Liver (tissue), 9 donors: ENCODE measurements around the gene SLC12A3. TPM values are rescaled to one million over a fixed set of nuclear protein-coding genes. Genes with fewer than 3 reads are reported as not detected.

Experiments
- DNase-seq: peaks from one replicate; pipeline ENCODE4 v3.0.0-alpha.2; 2017; ENCODE audit warnings: low spot score
- H3K27ac ChIP-seq, 2 donors: one replicate each; pipeline ENCODE4 v1.7.0; 2013; ENCODE audit warnings: inconsistent platforms in 2 of 2, low read length in 2 of 2, control low read depth in 1 of 2, low read depth in 1 of 2, mild to moderate bottlenecking in 1 of 2
- H3K27me3 ChIP-seq, 4 donors: one replicate each; pipeline versions ENCODE4 v1.6.1 to v1.7.0; 2013; ENCODE audit warnings: low read length in 3 of 4, inconsistent platforms in 1 of 4, mild to moderate bottlenecking in 1 of 4, moderate library complexity in 1 of 4; ENCODE audit not compliant: control insufficient read depth in 4 of 4, insufficient read depth in 4 of 4
- H3K36me3 ChIP-seq, 4 donors: one replicate each; pipeline versions ENCODE4 v1.6.1 to v1.7.0; 2013; ENCODE audit warnings: low read length in 3 of 4, mild to moderate bottlenecking in 3 of 4, low read depth in 1 of 4, moderate library complexity in 1 of 4; ENCODE audit not compliant: control insufficient read depth in 4 of 4, insufficient read depth in 3 of 4
- H3K4me1 ChIP-seq, 4 donors: one replicate each; pipeline versions ENCODE4 v1.6.1 to v1.7.0; 2013; ENCODE audit warnings: low read length in 3 of 4, mild to moderate bottlenecking in 3 of 4, moderate library complexity in 1 of 4; ENCODE audit not compliant: control insufficient read depth in 4 of 4, insufficient read depth in 4 of 4
- H3K4me3 ChIP-seq, 3 donors: one replicate each; pipeline versions ENCODE4 v1.6.1 to v1.7.0; 2013; ENCODE audit warnings: low read length in 3 of 3, control low read depth in 1 of 3, low read depth in 1 of 3, mild to moderate bottlenecking in 1 of 3
- H3K9ac ChIP-seq, 2 donors: one replicate each; pipeline ENCODE4 v1.7.0; 2013; ENCODE audit warnings: low read length in 2 of 2, mild to moderate bottlenecking in 2 of 2, moderate library complexity in 2 of 2, control low read depth in 1 of 2, low read depth in 1 of 2
- H3K9me3 ChIP-seq, 4 donors: one replicate each; pipeline versions ENCODE4 v1.6.1 to v1.7.0; 2013; ENCODE audit warnings: low read length in 3 of 4; ENCODE audit not compliant: control insufficient read depth in 4 of 4
- CTCF ChIP-seq: fragments of 150-350 bp; IDR thresholded peaks from 2 replicates; pipeline ENCODE4 v1.5.1; 2017; ENCODE audit warnings: improper control_type of control experiment, low read depth, low read length; ENCODE audit not compliant: missing input control
- EGR1 ChIP-seq, 2 donors: IDR thresholded peaks; 2 replicates each; pipeline ENCODE4 v1.6.1; 2016 to 2018; ENCODE audit warnings: antibody characterized with exemption in 2 of 2, low read depth in 2 of 2
- FOXA1 ChIP-seq: IDR thresholded peaks from 2 replicates; pipeline ENCODE4 v1.6.1; 2016; ENCODE audit warnings: antibody characterized with exemption
- FOXA2 ChIP-seq: IDR thresholded peaks from 2 replicates; pipeline ENCODE4 v1.6.1; 2016; ENCODE audit warnings: antibody characterized with exemption
- GABPA ChIP-seq, 2 donors: IDR thresholded peaks in 1 of 2; conservative IDR thresholded peaks in 1 of 2; 2 replicates each; pipeline ENCODE4 v1.6.1; 2016; ENCODE audit warnings: antibody characterized with exemption in 2 of 2, mild to moderate bottlenecking in 1 of 2, moderate library complexity in 1 of 2
- HNF4A ChIP-seq, 2 donors: conservative IDR thresholded peaks; 2 replicates each; pipeline ENCODE4 v1.6.1; 2016; ENCODE audit warnings: antibody characterized with exemption in 2 of 2, mild to moderate bottlenecking in 2 of 2
- HNF4G ChIP-seq: IDR thresholded peaks from 2 replicates; pipeline ENCODE4 v1.6.1; 2016; ENCODE audit warnings: antibody characterized with exemption
- JUND ChIP-seq, 2 donors: IDR thresholded peaks; 2 replicates each; pipeline ENCODE4 v1.6.1; 2016; ENCODE audit warnings: antibody characterized with exemption in 2 of 2
- NR2F2 ChIP-seq: IDR thresholded peaks from 2 replicates; pipeline ENCODE4 v1.6.1; 2016; ENCODE audit warnings: antibody characterized with exemption
- RAD21 ChIP-seq, 2 donors: IDR thresholded peaks; 2 replicates each; pipeline ENCODE4 v1.6.1; 2016; ENCODE audit warnings: antibody characterized with exemption in 2 of 2, mild to moderate bottlenecking in 2 of 2
- RXRA ChIP-seq, 2 donors: IDR thresholded peaks; 2 replicates each; pipeline ENCODE4 v1.6.1; 2017 to 2018; ENCODE audit warnings: antibody characterized with exemption in 2 of 2, mild to moderate bottlenecking in 1 of 2
- SP1 ChIP-seq: IDR thresholded peaks from 2 replicates; pipeline ENCODE4 v1.6.1; 2018; ENCODE audit warnings: antibody characterized with exemption, mild to moderate bottlenecking
- TAF1 ChIP-seq: conservative IDR thresholded peaks from 2 replicates; pipeline ENCODE4 v1.6.1; 2016; ENCODE audit warnings: antibody characterized with exemption, mild to moderate bottlenecking
- YY1 ChIP-seq: IDR thresholded peaks from 2 replicates; pipeline ENCODE4 v1.6.1; 2016; ENCODE audit warnings: antibody characterized with exemption, mild to moderate bottlenecking
- ZBTB33 ChIP-seq: IDR thresholded peaks from 2 replicates; pipeline ENCODE4 v1.6.1; 2016; ENCODE audit warnings: antibody characterized with exemption
- WGBS: extraction: QIAGEN DNeasy Blood & Tissue Kit; methylation state at CpG from one replicate; pipeline ENCODE4 v1.1.7; 2013; 5-methylcytosine and 5-hydroxymethylcytosine counted together
- polyA plus RNA-seq, 2 donors: library from polyadenylated mRNA; stranded (reverse) in 1 of 2; unstranded in 1 of 2; fragments of 200-250 nt in 1 of 2; fragments of >200 nt in 1 of 2; fragmentation: Nextera tagmentation in 1 of 2; extraction: Ambion mirVana in 1 of 2; gene quantifications; one replicate each; pipeline versions ENCODE4 v1.2.1 to v1.2.3, GENCODE V29; 2013 to 2015
- total RNA-seq, 2 donors: library from RNA; depleted of rRNA; stranded (reverse); fragments of >200 nt; gene quantifications; one replicate each; pipeline ENCODE4 v1.2.3, GENCODE V29; 2014
- TF ChIP-seq, protein P1 (sequence below): IDR thresholded peaks from 2 replicates; pipeline ENCODE4 v1.6.1; 2016; ENCODE audit warnings: antibody characterized with exemption
- TF ChIP-seq, protein P2 (sequence below): IDR thresholded peaks from 2 replicates; pipeline ENCODE4 v1.6.1; 2016; ENCODE audit warnings: antibody characterized with exemption, mild to moderate bottlenecking
- TF ChIP-seq, protein P3 (sequence below): IDR thresholded peaks from 2 replicates; pipeline ENCODE4 v1.6.1; 2016; ENCODE audit warnings: antibody characterized with exemption
- donor health status: healthy.
- donor health status: healthy.
- donor health status: healthy.
- donor health status: healthy.
- donor health status: healthy.

SLC12A3 gene
- total and polyA plus RNA-seq, 4 donors: 0.09 TPM; not detected in 3

DNA sequence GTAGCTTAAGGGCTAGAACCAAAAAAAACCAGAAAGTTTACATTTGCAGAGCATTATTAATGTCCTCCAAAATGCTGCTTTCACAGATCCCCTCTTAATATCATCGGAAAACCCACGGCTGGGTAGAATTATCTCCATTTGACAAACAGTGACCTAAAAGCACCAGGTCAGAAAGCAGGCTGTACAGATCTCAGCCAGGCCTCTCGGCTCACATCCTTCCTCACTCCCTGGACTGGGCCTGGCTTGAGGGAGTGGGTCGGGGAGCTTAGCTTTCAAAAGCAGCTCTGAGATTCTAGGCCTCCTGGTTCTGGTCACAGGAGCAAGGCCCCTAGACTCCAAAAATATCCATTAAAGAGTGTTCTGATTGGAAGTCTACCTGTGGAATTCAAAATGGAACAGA, 9.1 kb upstream of the SLC12A3 start:
- Histone ChIP-seq H3K9ac (no peak overlapping the region), H3K36me3 (no peaks in the 10 kb centered on the region), H3K4me1 (peaks cover 0 to 6% (median 3%) of the 10 kb centered on the region in 4 donors), H3K27me3 (no peaks in the 10 kb centered on the region), H3K9me3 (no peaks in the 10 kb centered on the region), H3K4me3 (no peak overlapping the region), H3K27ac (no peak overlapping the region)
- DNase-seq: no peak
- 79% methylated on average over 4 of the region's 4 CpGs for WGBS
- TF ChIP-seq FOXA1 (no peak), HNF4A (conservative IDR thresholded peaks at IDR 0.05) (no peak), TAF1 (no peak), YY1 (no peak), SP1 (no peak), EGR1 (IDR thresholded peaks at IDR 0.05; ENCODE audit: low read depth in 2 of 2) (no peak), CTCF (no peak), FOXA2 (no peak), ZBTB33 (no peak), NR2F2 (no peak)
- TF ChIP-seq, protein P1, sequence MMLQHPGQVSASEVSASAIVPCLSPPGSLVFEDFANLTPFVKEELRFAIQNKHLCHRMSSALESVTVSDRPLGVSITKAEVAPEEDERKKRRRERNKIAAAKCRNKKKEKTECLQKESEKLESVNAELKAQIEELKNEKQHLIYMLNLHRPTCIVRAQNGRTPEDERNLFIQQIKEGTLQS: no peak

DNA sequence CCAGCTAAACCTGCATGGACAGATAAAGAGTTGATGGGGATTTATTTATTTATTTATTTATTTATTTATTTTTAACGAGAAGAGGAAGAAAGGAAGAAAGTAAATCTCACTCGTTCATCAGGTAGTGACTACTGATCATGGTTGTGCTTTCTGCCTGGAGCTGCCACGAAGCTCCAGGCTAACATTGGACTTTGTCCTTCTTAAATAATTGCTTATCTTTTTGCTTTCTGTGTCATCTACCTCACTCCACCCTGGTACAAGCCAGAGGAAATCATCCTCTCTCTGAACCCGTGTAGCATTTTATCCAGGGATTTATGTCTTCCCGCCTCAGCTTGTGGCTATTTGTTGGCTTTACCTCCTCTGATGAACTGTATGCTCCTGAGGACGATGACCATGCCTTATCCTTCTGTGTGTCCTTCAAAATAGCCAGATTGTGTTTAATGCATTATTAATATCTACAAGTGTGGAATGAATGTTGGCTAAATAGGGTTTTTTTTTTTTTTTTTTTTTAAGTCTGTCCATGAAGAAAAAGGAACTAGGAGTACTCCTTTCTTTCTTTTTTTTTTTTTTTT, 8.0 kb upstream of the SLC12A3 start:
- no peak overlapping the region for H3K4me3 ChIP-seq
- H3K27me3 ChIP-seq: no peaks in the 10 kb centered on the region
- peaks cover 0 to 6% (median 3%) of the 10 kb centered on the region in 4 donors for H3K4me1 ChIP-seq
- H3K36me3 ChIP-seq: no peaks in the 10 kb centered on the region
- no peak for DNase-seq
- TF ChIP-seq NR2F2 (no peak), HNF4A (conservative IDR thresholded peaks at IDR 0.05) (peak; percentile 83 to 85), EGR1 (IDR thresholded peaks at IDR 0.05; ENCODE audit: low read depth in 2 of 2) (no peak), FOXA2 (no peak), SP1 (peak; percentile 52), FOXA1 (no peak), GABPA (IDR thresholded peaks at IDR 0.05 in 1 of 2, conservative IDR thresholded peaks at IDR 0.05 in 1 of 2) (no peak), CTCF (no peak), JUND (IDR thresholded peaks at IDR 0.05) (peak in 1 of 2 donors; percentile 22), TAF1 (no peak), RXRA (IDR thresholded peaks at IDR 0.05) (peak; percentile 51 to 68), ZBTB33 (no peak), RAD21 (IDR thresholded peaks at IDR 0.05) (peak in 1 of 2 donors; percentile 12), HNF4G (peak; percentile 69)
- TF ChIP-seq, protein P1: no peak
- TF ChIP-seq, protein P2, sequence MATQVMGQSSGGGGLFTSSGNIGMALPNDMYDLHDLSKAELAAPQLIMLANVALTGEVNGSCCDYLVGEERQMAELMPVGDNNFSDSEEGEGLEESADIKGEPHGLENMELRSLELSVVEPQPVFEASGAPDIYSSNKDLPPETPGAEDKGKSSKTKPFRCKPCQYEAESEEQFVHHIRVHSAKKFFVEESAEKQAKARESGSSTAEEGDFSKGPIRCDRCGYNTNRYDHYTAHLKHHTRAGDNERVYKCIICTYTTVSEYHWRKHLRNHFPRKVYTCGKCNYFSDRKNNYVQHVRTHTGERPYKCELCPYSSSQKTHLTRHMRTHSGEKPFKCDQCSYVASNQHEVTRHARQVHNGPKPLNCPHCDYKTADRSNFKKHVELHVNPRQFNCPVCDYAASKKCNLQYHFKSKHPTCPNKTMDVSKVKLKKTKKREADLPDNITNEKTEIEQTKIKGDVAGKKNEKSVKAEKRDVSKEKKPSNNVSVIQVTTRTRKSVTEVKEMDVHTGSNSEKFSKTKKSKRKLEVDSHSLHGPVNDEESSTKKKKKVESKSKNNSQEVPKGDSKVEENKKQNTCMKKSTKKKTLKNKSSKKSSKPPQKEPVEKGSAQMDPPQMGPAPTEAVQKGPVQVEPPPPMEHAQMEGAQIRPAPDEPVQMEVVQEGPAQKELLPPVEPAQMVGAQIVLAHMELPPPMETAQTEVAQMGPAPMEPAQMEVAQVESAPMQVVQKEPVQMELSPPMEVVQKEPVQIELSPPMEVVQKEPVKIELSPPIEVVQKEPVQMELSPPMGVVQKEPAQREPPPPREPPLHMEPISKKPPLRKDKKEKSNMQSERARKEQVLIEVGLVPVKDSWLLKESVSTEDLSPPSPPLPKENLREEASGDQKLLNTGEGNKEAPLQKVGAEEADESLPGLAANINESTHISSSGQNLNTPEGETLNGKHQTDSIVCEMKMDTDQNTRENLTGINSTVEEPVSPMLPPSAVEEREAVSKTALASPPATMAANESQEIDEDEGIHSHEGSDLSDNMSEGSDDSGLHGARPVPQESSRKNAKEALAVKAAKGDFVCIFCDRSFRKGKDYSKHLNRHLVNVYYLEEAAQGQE: no peak
- TF ChIP-seq, protein P3, sequence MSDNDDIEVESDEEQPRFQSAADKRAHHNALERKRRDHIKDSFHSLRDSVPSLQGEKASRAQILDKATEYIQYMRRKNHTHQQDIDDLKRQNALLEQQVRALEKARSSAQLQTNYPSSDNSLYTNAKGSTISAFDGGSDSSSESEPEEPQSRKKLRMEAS: no peak
- no peaks in the 10 kb centered on the region for H3K9me3 ChIP-seq
- H3K9ac ChIP-seq: no peak overlapping the region
- 28% methylated on average over 6 of the region's 6 CpGs for WGBS
- H3K27ac ChIP-seq: no peak overlapping the region
